NCI-H1105 (cell line): Measurements from ENCODE around the gene SERGEF.
A peak's percentile ranks its signal among the peaks of the same experiment; 100 is the strongest.

ENCODE experiments used
- DNase-seq: peaks from one replicate; lab custom pipeline; 2025; lab: John Stamatoyannopoulos, UW

SERGEF gene

GRCh38 chr11:17770917-17771316, 241.9 kb downstream of the SERGEF start:
- no peak for DNase-seq

GRCh38 chr11:17770048-17770652, 242.7 kb downstream of the SERGEF start:
- DNase-seq, result peak; percentile 8

GRCh38 chr11:17769218-17769617, 243.6 kb downstream of the SERGEF start:
- no peak for DNase-seq

- DNase-seq, result no peak
These were observed 244.3 kb downstream of the SERGEF start for GRCh38 chr11:17768547-17768946.

GRCh38 chr11:17767914-17768313, 244.9 kb downstream of the SERGEF start:
- no peak for DNase-seq

- DNase-seq, result no peak
These were observed 245.5 kb downstream of the SERGEF start for GRCh38 chr11:17767301-17767885.

GRCh38 chr11:17766590-17766989, 246.3 kb downstream of the SERGEF start:
- no peak for DNase-seq

GRCh38 chr11:17766073-17766359, 246.8 kb downstream of the SERGEF start:
- no peak for DNase-seq

- DNase-seq, result no peak
These were observed 247.3 kb downstream of the SERGEF start for GRCh38 chr11:17765356-17766072.

- DNase-seq, result no peak
These were observed 248.2 kb downstream of the SERGEF start for GRCh38 chr11:17764446-17765218.

GRCh38 chr11:17763703-17764102, 249.1 kb downstream of the SERGEF start:
- DNase-seq, result no peak

- no peak for DNase-seq
These were observed 249.6 kb downstream of the SERGEF start for GRCh38 chr11:17763244-17763643.

- no peak for DNase-seq
These were observed 250.4 kb downstream of the SERGEF start for GRCh38 chr11:17762309-17762974.

GRCh38 chr11:17760102-17761029, 252.5 kb downstream of the SERGEF start:
- DNase-seq, result peak; percentile 41

GRCh38 chr11:17755891-17756290, 257.0 kb downstream of the SERGEF start:
- DNase-seq, result no peak

GRCh38 chr11:17753641-17754040, 259.2 kb downstream of the SERGEF start:
- no peak for DNase-seq

- no peak for DNase-seq
These were observed 259.7 kb downstream of the SERGEF start for GRCh38 chr11:17753153-17753552.

GRCh38 chr11:17752144-17752543, 260.7 kb downstream of the SERGEF start:
- no peak for DNase-seq

GRCh38 chr11:17751558-17751957, 261.3 kb downstream of the SERGEF start:
- no peak for DNase-seq

- DNase-seq, result no peak
These were observed 262.1 kb downstream of the SERGEF start for GRCh38 chr11:17750801-17751165.
